ENCODE data around the gene SPAG16.
"Not testable (repeated sequence)": the region's sequence is repeated elsewhere in the genome, so short reads cannot be mapped to it uniquely, and the experiment has no call there.

Gene SPAG16

DNA sequence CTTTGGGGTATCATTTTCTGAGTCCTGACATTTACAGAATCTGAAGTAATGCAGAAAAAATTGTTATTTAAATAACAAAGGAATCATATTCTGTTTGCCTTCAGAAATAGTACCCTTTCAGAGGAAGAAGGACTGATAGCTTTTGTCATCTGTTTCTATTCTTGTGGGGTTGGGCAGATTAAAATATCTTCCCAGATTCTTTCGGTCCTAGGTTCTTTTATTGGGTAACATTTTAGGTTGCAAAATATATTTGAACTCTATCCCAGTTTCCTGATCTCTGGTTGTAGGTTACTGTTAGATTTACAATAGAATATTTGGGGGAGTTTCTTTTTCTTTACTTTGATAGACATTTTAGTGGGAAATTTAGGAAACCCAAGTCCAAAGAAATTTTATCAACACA lies 550.5 kb downstream of the SPAG16 start:
- DNase-seq (ENCODE audit: low spot score), result no peak

DNA sequence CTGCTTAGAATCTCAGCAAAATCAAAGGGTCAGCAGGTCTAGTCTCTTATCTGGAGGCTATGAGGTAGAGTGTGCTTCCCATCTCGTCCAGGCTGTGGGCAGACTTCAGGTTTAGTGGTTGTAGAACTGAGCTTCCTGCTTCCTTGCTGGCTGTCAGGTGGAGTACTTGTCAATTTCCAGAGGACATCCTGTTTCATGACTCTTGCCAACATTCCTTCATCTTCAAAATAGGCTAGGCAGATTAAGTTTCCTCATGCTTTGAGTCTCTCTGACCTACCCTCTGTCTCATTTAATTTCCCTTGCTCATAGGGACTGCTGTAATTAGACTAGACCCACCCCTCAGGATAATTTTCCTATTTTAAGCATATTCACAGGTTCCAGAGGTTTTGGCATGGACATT lies 562.6 kb downstream of the SPAG16 start:
- DNase-seq (ENCODE audit: low spot score), result no peak

DNA sequence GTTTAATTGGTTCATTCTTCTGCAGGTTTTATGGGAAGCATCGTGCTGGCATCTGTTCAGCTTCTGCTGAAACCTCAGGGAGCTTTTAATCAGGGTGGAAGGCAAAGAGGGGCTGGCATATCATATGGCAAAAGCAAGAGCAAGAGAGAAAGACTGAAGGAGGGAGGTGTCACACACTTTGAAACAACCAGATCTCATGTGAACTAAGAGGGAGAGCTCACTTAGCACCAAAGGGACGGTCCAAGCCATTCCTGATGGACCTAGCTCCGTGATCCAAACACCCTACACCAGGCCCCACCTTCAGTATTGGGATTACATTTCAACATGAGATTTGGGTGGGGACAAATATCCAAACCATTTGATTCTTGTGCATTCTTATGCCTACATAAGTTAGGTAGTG lies 563.1 kb downstream of the SPAG16 start:
- no peak for DNase-seq (ENCODE audit: low spot score)

DNA sequence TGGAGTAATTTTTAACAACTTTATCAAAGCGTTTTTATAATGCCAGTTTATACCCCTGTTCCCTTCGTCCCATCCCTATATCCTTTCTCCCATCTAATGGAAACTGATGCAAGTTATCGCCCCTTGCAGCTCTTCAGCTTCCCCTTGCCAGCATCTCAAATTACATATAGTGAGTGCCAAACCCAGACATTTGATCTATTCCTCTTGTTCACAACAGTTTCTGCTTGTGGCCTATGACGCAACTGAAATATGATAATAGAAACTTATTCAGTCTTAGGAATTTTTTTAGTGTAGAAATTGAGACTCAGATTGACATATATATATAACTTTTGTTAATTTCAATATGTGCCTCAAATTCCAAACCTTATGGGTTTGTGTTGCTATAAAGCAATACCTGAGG lies 564.4 kb downstream of the SPAG16 start:
- DNase-seq (ENCODE audit: low spot score), result no peak

DNA sequence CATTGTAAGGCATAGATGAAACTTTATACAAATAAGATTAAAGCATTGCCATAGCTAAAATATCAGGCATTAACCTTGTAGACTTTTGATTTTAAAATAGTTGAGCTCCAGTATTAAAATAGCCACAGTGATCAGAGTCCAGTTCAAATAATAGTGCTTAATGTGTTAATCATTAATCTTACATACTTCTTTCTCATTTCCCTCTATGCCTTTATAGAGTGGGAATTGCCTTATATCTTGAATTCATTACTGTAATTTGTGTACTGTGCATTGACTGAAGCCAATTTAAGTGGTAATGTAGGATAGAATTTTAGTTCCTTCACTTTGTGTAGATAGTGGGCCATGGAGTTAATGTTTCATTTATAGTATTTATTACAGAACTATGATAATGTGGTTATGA lies 577.4 kb downstream of the SPAG16 start:
- no peak for DNase-seq (ENCODE audit: low spot score)

DNA sequence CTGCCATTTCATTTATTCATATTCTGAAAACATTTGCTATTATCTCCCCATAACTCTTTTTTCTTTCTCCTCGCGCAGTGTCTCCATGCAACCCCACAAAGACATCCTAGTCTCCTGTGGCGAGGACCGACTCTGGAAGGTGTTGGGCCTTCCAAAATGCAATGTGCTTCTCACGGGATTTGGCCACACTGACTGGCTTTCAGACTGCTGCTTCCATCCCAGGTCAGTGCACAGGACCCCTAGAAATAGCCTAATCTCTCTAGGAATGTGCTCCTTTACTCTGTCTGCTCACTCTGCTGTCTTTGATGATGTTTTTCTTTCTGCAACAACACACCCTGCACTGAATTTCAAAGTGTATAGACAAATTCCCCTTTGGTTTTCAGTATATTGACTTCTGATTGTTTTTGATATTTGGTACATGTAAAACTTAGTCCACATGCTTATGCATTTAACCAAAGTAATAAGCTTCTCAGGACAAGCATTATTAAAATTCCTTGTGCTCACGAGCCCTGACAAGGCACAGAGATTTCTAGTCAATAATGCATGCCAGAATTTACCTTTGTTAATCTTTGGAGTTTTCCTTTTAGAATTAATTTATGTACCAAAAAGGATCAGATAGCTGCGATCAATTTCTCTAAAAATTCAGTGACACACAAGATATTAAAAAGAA lies 578.3 kb downstream of the SPAG16 start:
- DNase-seq (ENCODE audit: low spot score), result no peak

DNA sequence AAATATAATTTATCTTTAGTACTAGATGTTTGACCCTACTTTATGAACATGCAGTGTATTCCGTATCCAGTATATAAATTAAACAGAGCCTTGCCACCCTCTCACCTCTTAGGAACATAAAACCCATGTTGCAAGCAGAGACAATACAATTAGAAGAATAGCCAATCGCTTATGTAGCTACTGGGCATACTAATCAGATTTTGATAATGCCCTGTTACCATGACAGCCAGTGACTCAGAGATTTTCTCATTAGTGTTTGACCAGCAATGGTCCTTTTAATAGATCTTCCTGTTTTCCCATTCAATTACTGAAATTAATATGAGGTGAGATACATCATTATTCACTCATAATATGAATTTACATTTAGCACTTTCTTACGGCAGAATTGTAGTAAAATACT lies 579.3 kb downstream of the SPAG16 start:
- DNase-seq (ENCODE audit: low spot score), result no peak

DNA sequence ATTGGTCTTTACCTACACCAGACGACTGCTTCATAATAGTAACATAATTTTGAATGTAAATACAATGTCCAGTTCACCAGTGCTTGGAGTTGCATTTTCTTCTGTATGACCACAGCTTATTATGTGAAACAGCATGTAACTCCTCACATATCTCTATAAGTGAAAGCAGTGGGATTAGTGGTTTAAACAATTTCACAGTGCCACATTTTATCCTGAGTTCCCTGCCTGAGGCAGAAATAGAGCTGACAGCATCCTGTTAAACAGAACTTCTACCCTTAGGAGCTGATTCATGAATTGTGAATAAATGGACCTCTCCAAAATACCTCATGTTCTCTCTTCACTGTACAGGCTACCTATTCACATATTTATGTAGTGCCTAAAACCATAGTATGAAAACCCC lies 584.3 kb downstream of the SPAG16 start:
- DNase-seq (ENCODE audit: low spot score), result no peak

DNA sequence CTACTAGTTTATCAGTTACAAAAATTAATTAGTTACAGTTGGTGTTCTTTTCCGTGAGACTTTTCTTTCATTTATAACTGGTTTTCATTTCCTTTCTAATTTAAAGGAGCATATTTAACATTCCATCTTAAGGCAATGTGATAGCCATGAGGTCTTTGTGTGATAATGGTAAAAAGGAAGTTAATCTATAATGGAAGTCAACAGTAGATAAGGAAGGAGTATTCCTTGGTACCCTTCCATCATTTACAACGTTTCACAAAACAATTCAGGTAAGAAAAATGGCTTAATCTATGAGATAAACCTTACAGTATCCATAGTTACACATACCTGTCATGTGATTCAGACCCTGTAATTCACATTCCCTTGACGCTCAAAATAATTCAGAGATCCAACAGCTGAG lies 601.2 kb downstream of the SPAG16 start:
- no peak for DNase-seq (ENCODE audit: low spot score)

DNA sequence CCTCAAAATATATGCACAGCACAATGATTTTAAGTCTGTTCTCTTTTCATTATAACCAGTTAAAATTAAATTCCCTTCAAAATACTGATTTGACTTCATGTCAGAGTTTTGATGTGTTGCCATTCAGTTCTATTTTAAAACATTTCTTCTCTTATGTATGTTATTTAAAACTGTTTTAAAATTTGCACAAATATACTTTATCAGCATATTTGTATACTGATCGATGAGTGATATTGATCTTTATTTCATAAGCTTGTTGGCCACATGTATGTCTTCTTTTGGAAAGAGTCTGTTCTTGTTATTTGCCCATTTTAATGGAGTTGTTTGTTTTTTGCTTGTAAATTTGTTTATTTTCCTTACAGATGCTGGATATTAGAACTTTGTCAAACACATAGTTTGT lies 630.2 kb downstream of the SPAG16 start:
- no peak for DNase-seq (ENCODE audit: low spot score)

DNA sequence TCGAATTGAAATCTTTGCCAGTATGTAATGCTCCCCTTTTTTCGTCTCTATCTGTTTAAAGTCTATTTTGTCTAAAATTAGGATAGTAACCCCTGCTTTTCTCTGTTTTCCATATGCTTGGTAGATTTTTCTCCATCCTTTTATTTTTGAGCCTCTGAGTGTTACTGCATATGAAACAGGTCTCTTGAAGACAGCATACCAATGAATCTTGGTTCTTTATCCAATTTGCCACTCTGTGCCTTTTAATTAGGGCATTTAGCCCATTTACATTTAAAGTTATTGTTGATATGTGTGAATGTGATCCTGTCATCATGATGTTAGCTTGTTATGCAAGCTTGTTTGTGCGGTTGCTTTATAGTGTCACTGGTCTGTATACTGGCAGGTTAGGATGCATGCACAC lies 635.8 kb downstream of the SPAG16 start:
- no peak for DNase-seq (ENCODE audit: low spot score)

DNA sequence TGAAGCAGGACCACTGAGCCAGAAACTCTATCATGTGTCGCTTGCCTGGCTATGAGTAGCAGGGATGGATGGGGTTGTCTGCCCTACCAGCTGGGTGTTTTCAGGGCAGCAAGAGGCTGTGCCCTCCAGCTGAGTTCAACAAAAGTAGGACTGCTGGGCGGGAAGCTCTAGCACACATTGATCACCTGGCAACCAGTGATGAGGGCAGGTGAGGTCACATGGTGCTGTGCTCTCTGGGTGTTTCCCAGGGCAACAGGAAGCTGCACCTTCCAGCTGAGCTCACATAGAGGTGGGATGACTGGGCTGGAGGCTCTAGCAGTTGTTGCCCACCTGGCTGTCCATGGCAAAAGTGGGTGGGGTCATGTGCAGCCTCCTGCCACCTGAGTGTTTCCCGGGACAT lies 639.3 kb downstream of the SPAG16 start:
- no peak for DNase-seq (ENCODE audit: low spot score)

DNA sequence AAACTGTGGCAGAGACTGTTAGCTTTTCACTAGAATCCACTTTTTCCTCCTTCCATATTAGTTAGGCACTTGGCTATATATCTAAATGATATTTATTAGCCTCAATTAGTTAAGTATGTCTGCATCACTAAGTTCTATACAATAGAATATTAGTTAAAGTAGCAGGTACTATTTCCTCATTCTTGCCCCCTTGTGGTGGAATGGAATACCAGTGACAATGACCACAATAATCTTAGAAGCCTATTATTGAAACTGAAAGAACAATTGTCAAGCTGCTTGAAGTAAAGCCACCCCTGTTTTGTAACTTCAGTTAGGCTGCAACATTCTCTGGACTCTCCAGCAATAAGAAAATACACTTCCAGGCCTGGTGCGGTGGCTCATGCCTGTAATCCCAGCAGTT lies 650.3 kb downstream of the SPAG16 start:
- peak; percentile 18 for DNase-seq (ENCODE audit: low spot score)

DNA sequence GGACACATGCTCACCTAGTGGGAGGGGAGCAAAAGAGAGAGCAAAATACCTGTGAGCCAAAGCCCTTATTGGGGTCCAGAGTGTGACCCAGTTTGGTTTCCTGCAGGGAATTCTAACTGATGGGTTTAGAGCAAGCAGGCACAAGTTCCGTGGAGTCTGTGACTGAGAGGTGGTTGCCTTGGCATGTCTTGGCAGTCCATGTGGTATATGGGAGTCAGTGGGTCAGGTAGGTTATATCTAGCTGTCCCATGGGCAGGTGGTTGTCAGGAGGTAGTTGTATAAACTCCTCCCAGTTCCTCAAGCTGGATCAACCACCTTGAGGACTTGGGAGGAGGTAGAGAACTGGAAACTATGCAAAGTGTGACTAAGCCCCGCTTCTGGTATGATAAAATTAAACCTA lies 673.8 kb downstream of the SPAG16 start:
- DNase-seq (ENCODE audit: low spot score), result no peak

DNA sequence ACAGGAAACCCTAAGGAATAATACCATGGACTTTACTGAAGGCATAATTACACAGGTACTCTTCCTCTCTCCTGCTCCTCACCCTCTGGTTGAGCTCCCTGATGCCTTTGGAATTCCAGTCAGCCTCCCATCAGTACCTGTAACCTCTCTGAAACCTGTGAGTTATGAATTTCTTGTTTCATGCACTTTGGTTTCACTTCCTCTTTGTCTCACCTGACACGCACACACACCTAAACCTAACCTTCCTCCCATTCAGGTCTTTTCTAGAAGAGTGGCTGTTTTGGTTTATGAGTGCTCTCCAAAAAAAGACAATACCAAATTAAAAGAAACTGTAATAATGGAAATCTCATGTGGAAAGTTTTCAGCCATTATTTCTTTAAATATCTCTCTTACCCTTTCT lies 675.3 kb downstream of the SPAG16 start:
- DNase-seq (ENCODE audit: low spot score), result no peak

DNA sequence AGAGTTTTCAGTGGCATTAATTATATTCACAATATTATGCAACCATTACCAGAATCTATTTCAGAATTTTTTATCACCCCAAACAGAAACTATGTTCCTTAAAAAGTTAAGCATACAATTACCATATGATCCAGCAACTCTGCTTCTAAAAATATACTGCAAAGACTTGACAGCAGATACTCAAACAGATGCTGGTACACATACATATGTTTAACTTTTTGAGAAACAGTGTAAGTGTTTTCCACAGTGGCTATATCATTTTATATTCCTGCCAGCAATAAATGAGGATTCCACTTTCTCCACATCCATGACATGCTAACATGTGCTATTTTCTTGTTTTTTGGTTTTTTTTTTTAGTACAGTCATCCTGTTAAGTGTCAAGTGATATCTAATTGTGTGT lies 687.3 kb downstream of the SPAG16 start:
- no peak for DNase-seq (ENCODE audit: low spot score)

DNA sequence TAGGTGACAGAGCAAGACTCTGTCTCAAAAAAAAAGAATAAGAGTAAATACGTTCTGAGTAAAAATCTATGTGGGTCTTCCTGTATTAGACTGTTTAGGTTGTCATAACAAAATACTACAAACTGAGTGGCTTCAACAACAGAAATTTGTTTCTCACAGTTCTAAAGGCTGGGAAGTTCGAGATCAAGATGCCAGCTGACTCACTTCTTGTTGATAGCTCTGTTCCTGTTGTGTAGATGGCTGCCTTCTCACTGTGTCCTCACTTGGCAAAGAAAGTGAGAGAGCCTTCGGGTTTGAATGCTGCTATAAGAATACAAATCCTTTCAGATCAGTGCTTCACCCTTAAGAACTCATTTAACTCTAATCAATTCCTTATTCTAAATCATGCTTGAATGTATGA lies 696.6 kb downstream of the SPAG16 start:
- no peak for DNase-seq (ENCODE audit: low spot score)

DNA sequence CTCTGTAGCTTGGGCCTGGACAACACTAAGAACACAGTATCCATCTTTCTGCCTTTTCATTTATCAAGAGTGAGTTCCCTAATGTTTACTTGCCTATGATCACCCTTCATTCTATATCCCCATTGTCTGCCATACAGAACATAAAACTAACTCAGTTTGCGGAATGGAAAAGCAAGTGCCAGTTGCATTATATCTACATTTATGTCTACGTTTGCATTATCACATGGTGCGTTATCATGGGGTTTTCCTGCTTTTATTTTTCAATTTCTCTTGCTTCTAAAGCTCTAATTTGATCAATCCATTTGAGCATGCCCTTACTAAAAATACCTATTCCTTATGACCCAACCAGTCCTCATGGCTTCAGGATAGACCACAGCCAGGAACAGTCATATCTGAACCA lies 704.9 kb downstream of the SPAG16 start:
- DNase-seq (ENCODE audit: low spot score), result no peak

DNA sequence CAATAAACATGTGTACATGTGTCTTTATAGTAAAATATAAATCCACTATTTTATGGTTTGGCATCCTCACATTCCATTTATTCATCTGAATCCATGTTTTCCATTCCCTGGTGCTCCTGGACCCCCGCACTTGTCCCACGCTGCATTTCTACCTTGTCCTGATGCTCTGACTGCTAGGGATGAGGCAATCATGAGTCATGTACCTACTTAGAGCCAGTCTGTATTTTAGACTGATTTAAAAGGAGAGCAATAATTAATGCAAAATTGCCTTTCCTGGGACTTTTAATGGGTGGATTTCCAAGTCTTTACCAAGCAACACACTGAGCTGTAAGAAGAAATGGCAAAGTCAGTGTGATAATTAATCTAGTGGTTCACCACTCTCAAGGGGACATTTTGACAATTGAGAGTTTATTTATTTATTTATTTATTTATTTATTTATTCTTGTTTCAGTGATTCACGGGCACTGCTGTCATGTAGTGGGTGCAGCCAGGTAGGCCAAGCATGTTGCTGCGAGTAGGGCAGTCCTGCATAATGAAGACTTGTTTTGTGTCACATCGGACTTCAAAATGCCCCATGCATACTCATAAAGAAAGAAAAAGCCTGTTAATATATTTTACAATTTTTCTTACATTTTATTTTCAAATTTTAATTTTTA lies 707.3 kb downstream of the SPAG16 start:
- DNase-seq (ENCODE audit: low spot score), result no peak

DNA sequence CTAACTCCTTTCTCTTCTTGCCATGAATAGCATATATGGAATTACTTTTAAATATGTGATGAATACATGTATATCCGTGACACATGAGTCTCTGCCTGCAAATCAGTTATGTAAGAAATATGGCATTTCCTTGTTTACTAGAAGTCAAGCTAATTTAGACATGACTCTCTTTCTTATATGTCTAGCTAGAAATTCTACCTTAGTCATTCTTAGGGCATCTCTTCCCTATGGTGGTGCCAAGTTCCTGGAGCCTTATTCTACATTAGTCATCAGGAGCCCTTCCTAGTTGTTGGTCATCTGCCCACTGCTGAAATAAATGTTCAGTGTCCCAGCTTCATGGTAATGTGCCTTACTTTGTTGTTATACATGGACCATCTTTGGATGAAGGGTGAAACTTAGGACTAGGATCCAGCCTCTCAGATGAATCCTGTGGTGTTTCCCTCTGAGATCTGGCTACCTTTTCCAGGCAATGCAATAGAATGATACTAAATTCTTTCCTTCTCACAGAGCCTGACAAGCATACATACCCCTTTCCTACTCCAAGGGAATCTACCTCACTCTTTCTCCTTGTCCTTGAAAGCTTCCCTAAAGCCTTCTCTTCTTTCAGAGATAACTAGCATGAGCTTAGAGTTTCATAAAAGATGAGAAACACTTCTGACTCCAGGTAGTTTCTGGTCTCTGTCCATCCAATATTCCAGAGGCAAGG lies 711.3 kb downstream of the SPAG16 start:
- DNase-seq (ENCODE audit: low spot score), result no peak

DNA sequence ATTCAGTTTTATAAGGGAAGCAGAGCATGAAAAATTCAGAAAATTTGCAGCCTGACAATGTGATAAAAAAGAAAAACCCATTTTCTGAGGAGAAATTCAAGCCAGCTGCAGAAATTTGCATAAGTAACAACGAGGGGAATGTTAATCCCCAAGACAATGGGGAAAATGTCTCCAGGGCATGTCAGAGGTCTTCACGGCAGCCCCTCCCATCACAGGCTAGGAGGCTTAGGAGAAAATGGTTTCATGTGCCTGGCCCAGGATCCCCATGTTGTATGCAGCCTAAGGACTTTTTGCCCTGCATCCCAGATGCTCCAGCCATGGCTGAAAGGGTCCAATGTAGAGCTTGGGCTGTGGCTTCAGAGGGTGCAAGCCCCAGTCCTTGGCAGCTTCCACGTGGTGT lies 714.7 kb downstream of the SPAG16 start:
- not testable (repeated sequence) for DNase-seq (ENCODE audit: low spot score)

DNA sequence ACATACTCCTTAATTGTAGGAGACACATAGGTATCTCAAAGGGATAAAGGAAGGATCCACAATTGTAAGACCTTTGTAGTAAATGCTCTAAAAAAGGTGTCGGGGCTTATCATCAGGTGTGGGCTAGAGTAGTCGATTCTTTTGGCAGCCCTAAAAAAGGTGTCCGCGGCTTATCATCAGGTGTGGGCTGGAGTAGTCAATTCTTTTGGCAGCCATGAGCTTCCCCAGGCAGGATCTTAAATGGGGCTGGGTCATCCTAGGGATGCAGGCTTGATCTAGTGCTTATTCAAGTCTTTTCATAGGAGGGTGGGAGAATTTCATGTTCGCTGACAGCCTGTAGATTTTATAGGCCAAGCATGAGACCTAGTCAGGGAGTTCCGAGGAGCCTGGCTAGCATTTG lies 720.2 kb downstream of the SPAG16 start:
- DNase-seq (ENCODE audit: low spot score), result no peak

DNA sequence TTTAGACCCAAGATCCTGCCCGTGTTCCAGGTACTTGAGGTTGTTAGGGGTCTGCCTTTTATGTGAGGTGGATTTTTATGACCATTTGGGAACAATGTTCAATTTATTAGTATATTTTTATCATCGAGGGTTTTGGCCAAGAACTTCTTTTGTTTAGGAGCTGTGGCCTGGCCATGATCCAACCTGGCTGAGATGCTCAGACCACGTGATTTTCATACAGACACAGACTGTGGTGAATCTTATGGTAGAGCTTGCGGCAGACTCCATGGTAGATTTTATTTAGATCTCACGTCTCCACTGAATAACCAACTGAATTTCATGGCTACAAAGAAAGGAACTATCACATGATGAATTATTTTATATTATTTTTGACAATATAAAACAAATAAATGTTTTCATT lies 721.1 kb downstream of the SPAG16 start:
- no peak for DNase-seq (ENCODE audit: low spot score)

DNA sequence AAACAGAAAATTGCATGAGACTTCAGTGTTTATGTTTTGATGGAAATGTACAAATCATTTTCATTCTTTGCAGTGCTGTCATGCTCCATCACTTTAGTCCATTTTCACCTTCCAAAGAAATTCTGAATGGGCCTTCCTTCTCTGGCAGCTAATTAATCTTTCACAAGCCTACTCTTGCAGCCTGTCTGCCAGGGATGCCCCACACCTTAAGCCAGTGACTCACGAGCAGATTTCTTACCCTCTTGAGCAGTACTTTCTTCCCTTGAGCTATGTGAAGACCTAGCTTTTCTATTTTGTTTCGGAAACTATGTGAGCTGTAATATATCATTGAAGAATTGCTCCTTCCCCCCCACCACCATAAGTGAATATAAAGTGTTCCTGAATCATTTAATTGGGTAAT lies 722.3 kb downstream of the SPAG16 start:
- DNase-seq (ENCODE audit: low spot score), result no peak
